ENCODE measurements around the gene SLC22A4. TPM values are rescaled to one million over a fixed set of nuclear protein-coding genes. Genes with fewer than 3 reads are reported as not detected.

The SLC22A4 gene
- total RNA-seq, 1 experiment from 2014 or later, result 7.5 TPM

GRCh38 chr5:132342291-132343180, 48.3 kb downstream of the SLC22A4 start:
- no peak for DNase-seq (ENCODE audit: low read depth)

GRCh38 chr5:132344775-132345514, 50.8 kb downstream of the SLC22A4 start:
- no peak for DNase-seq (ENCODE audit: low read depth)

GRCh38 chr5:132353486-132353995, 59.3 kb downstream of the SLC22A4 start:
- no peak for DNase-seq (ENCODE audit: low read depth)

- DNase-seq (ENCODE audit: low read depth), result no peak
Observed at GRCh38 chr5:132354381-132355139, 60.4 kb downstream of the SLC22A4 start.

- no peak for DNase-seq (ENCODE audit: low read depth)
Observed at GRCh38 chr5:132355140-132355765, 61.1 kb downstream of the SLC22A4 start.

GRCh38 chr5:132358775-132359174, 64.6 kb downstream of the SLC22A4 start:
- no peak for DNase-seq (ENCODE audit: low read depth)

- no peak for DNase-seq (ENCODE audit: low read depth)
Observed at GRCh38 chr5:132362086-132362485, 67.9 kb downstream of the SLC22A4 start.

GRCh38 chr5:132363431-132364112, 69.4 kb downstream of the SLC22A4 start:
- DNase-seq (ENCODE audit: low read depth), result peak; percentile 93

- peak; percentile 62 for DNase-seq (ENCODE audit: low read depth)
Observed at GRCh38 chr5:132364319-132364718, 70.1 kb downstream of the SLC22A4 start.

GRCh38 chr5:132365213-132365612, 71.0 kb downstream of the SLC22A4 start:
- peak; percentile 78 for DNase-seq (ENCODE audit: low read depth)

GRCh38 chr5:132368186-132368585, 74.0 kb downstream of the SLC22A4 start:
- DNase-seq (ENCODE audit: low read depth), result no peak

GRCh38 chr5:132369007-132369473, 74.8 kb downstream of the SLC22A4 start:
- no peak for DNase-seq (ENCODE audit: low read depth)

- peak; percentile 54 for DNase-seq (ENCODE audit: low read depth)
Observed at GRCh38 chr5:132369474-132370180, 75.4 kb downstream of the SLC22A4 start, which contains the start of gene SLC22A5. Gene SLC22A5, plus strand, starts transcription at chr5:132369710. Its CDS starts 263 bp downstream, at chr5:132369973.

GRCh38 chr5:132370181-132370970, 76.2 kb downstream of the SLC22A4 start:
- no peak for DNase-seq (ENCODE audit: low read depth)

- DNase-seq (ENCODE audit: low read depth), result no peak
Observed at GRCh38 chr5:132370971-132371602, 76.9 kb downstream of the SLC22A4 start.

- DNase-seq (ENCODE audit: low read depth), result no peak
Observed at GRCh38 chr5:132371603-132371994, 77.4 kb downstream of the SLC22A4 start.

- DNase-seq (ENCODE audit: low read depth), result no peak
Observed at GRCh38 chr5:132372127-132372526, 77.9 kb downstream of the SLC22A4 start.

- no peak for DNase-seq (ENCODE audit: low read depth)
Observed at GRCh38 chr5:132372542-132372941, 78.3 kb downstream of the SLC22A4 start.

GRCh38 chr5:132375957-132376356, 81.8 kb downstream of the SLC22A4 start:
- DNase-seq (ENCODE audit: low read depth), result no peak

Measured in M059J (cell line).